GM12874 (cell line): ENCODE results near the gene TMEM205.

Experiments used
- CTCF ChIP-seq: IDR thresholded peaks from 2 replicates; pipeline ENCODE4 v1.5.1; 2011; ENCODE audit warnings: low read depth, mild to moderate bottlenecking, control low read depth, low read length, moderate library complexity; ENCODE audit not compliant: insufficient read depth

TMEM205 gene

GRCh38 chr19:11331502-11331901, 14.6 kb downstream of the TMEM205 start:
- no peak for TF ChIP-seq CTCF

GRCh38 chr19:11330127-11330526, 15.9 kb downstream of the TMEM205 start:
- no peak for TF ChIP-seq CTCF

- no peak for TF ChIP-seq CTCF
These were observed 20.5 kb downstream of the TMEM205 start for GRCh38 chr19:11325544-11325943.

GRCh38 chr19:11324748-11325389, 21.2 kb downstream of the TMEM205 start:
- TF ChIP-seq CTCF = no peak

- no peak for TF ChIP-seq CTCF
These were observed 21.9 kb downstream of the TMEM205 start for GRCh38 chr19:11324079-11324661.

- TF ChIP-seq CTCF = no peak
These were observed 22.4 kb downstream of the TMEM205 start for GRCh38 chr19:11323601-11324078.

GRCh38 chr19:11322269-11323024, 23.6 kb downstream of the TMEM205 start:
- TF ChIP-seq CTCF = no peak
